H9 (cell line): ENCODE data around the gene DKK3. TPM values are rescaled to one million over a fixed set of nuclear protein-coding genes. Genes with fewer than 3 reads are reported as not detected.

ENCODE experiments used
- DNase-seq: peaks from one replicate; pipeline ENCODE4 v3.0.0-alpha.2; 2017
- H2AFZ ChIP-seq: one replicate; pipeline ENCODE4 v1.6.1; 2013; ENCODE audit warnings: mild to moderate bottlenecking, low read length, control low read depth, moderate library complexity
- H2AK5ac ChIP-seq: 2 replicates; pipeline ENCODE4 v1.6.1; 2013; ENCODE audit warnings: low read length, control low read depth, mixed read lengths; ENCODE audit not compliant: insufficient read length
- H2BK120ac ChIP-seq: one replicate; pipeline ENCODE4 v1.6.1; 2013; ENCODE audit warnings: low read depth, mild to moderate bottlenecking, low read length, control low read depth, inconsistent platforms; ENCODE audit not compliant: poor library complexity, severe bottlenecking
- H2BK12ac ChIP-seq: 2 replicates; pipeline ENCODE4 v1.6.1; 2013; ENCODE audit warnings: low read length, control low read depth, mixed read lengths, low read depth; ENCODE audit not compliant: insufficient read length
- H2BK15ac ChIP-seq: 2 replicates; pipeline ENCODE4 v1.6.1; 2013; ENCODE audit warnings: low read depth, low read length, control low read depth
- H2BK20ac ChIP-seq: one replicate; pipeline ENCODE4 v1.6.1; 2013; ENCODE audit warnings: low read depth, mild to moderate bottlenecking, low read length, control low read depth, inconsistent platforms; ENCODE audit not compliant: poor library complexity, severe bottlenecking
- H2BK5ac ChIP-seq: 2 replicates; pipeline ENCODE4 v1.6.1; 2013; ENCODE audit warnings: low read length, control low read depth, mixed read lengths; ENCODE audit not compliant: insufficient read length
- H3K14ac ChIP-seq: 2 replicates; pipeline ENCODE4 v1.6.1; 2013; ENCODE audit warnings: low read length, control low read depth; ENCODE audit not compliant: insufficient read depth
- H3K18ac ChIP-seq: 2 replicates; pipeline ENCODE4 v1.6.1; 2013; ENCODE audit warnings: low read depth, mild to moderate bottlenecking, mixed read lengths, low read length, control low read depth; ENCODE audit not compliant: insufficient read length
- H3K23ac ChIP-seq: 2 replicates; pipeline ENCODE4 v1.6.1; 2013; ENCODE audit warnings: low read length, control low read depth, mixed read lengths, low read depth; ENCODE audit not compliant: insufficient read length
- H3K23me2 ChIP-seq: 2 replicates; pipeline ENCODE4 v1.6.1; 2013; ENCODE audit warnings: low read depth, mild to moderate bottlenecking, mixed read lengths, low read length, control low read depth; ENCODE audit not compliant: insufficient read length, poor library complexity, severe bottlenecking
- H3K27ac ChIP-seq: 2 replicates; pipeline ENCODE4 v1.5.1; 2013; ENCODE audit warnings: low read length, control low read depth, mixed read lengths, low read depth; ENCODE audit not compliant: insufficient read length
- H3K27me3 ChIP-seq: 2 replicates; pipeline ENCODE4 v1.6.1; 2013; ENCODE audit warnings: low read length, control low read depth, inconsistent platforms; ENCODE audit not compliant: insufficient read depth
- H3K4ac ChIP-seq: 2 replicates; pipeline ENCODE4 v1.6.1; 2013; ENCODE audit warnings: low read depth, mild to moderate bottlenecking, control low read depth, inconsistent platforms, low read length, moderate library complexity
- H3K4me1 ChIP-seq: 2 replicates; pipeline ENCODE4 v1.6.1; 2013; ENCODE audit warnings: low read length, control low read depth, inconsistent platforms; ENCODE audit not compliant: insufficient read depth
- H3K4me2 ChIP-seq: 2 replicates; pipeline ENCODE4 v1.6.1; 2013; ENCODE audit warnings: low read length, control low read depth, mixed read lengths; ENCODE audit not compliant: insufficient read length, insufficient read depth
- H3K56ac ChIP-seq: 2 replicates; pipeline ENCODE4 v1.6.1; 2013; ENCODE audit warnings: low read depth, mild to moderate bottlenecking, mixed read lengths, low read length, control low read depth; ENCODE audit not compliant: insufficient read length
- H3K79me1 ChIP-seq: 2 replicates; pipeline ENCODE4 v1.6.1; 2013; ENCODE audit warnings: low read depth, mild to moderate bottlenecking, moderate library complexity, low read length, control low read depth, inconsistent platforms; ENCODE audit not compliant: insufficient read depth, poor library complexity, severe bottlenecking
- H3K79me2 ChIP-seq: 2 replicates; pipeline ENCODE4 v1.6.1; 2013; ENCODE audit warnings: low read length, control low read depth, inconsistent platforms; ENCODE audit not compliant: insufficient read depth
- H3K9ac ChIP-seq: 2 replicates; pipeline ENCODE4 v1.6.1; 2013; ENCODE audit warnings: low read length, control low read depth, mixed read lengths; ENCODE audit not compliant: insufficient read length; ENCODE audit errors: extremely low read depth
- H3K9me3 ChIP-seq: one replicate; pipeline ENCODE4 v1.6.1; 2013; ENCODE audit warnings: low read depth, low read length, inconsistent platforms; ENCODE audit not compliant: control insufficient read depth
- H3T11ph ChIP-seq: one replicate; pipeline ENCODE4 v1.6.1; 2013; ENCODE audit warnings: mild to moderate bottlenecking, low read length, control low read depth, inconsistent platforms
- H4K20me1 ChIP-seq: one replicate; pipeline ENCODE4 v1.6.1; 2013; ENCODE audit not compliant: control insufficient read depth, insufficient read length, insufficient read depth
- H4K5ac ChIP-seq: 2 replicates; pipeline ENCODE4 v1.6.1; 2013; ENCODE audit warnings: low read depth, mild to moderate bottlenecking, mixed read lengths, low read length, control low read depth; ENCODE audit not compliant: insufficient read length
- H4K8ac ChIP-seq: replicated peaks from 2 replicates; pipeline ENCODE4 v1.6.1; 2013; ENCODE audit warnings: low read length, control low read depth, mixed read lengths, low read depth; ENCODE audit not compliant: insufficient read length
- H4K91ac ChIP-seq: 2 replicates; pipeline ENCODE4 v1.6.1; 2013; ENCODE audit warnings: low read depth, mild to moderate bottlenecking, moderate library complexity, mixed read lengths, low read length, control low read depth; ENCODE audit not compliant: insufficient read length
- H3K27ac Mint-ChIP-seq, 3 experiments: 2 replicates in 2 of 3; 3 replicates in 1 of 3; pipeline ENCODE4 v1.8.0; 2020 to 2021; ENCODE audit warnings: mixed read lengths in 3 of 3, mild to moderate bottlenecking in 1 of 3, moderate library complexity in 1 of 3
- H3K27me3 Mint-ChIP-seq: 2 replicates; pipeline ENCODE4 v1.8.0; 2021; ENCODE audit warnings: low read depth, mild to moderate bottlenecking, moderate library complexity, mixed read lengths
- H3K36me3 Mint-ChIP-seq, 3 experiments: 2 replicates in 2 of 3; 3 replicates in 1 of 3; pipeline ENCODE4 v1.8.0; 2020 to 2021; ENCODE audit warnings: low read depth in 3 of 3, mixed read lengths in 3 of 3; ENCODE audit not compliant: insufficient read depth in 1 of 3
- H3K4me1 Mint-ChIP-seq, 2 experiments: 2 replicates each; pipeline ENCODE4 v1.8.0; 2020; ENCODE audit warnings: mixed read lengths in 2 of 2
- H3K4me3 Mint-ChIP-seq, 2 experiments: 2 replicates in 1 of 2; 3 replicates in 1 of 2; pipeline ENCODE4 v1.8.0; 2020 to 2021; ENCODE audit warnings: mild to moderate bottlenecking in 2 of 2, mixed read lengths in 2 of 2, moderate library complexity in 1 of 2
- H3K9me3 Mint-ChIP-seq, 2 experiments: 2 replicates in 1 of 2; 3 replicates in 1 of 2; pipeline ENCODE4 v1.8.0; 2020; ENCODE audit warnings: mild to moderate bottlenecking in 2 of 2, mixed read lengths in 2 of 2, moderate library complexity in 1 of 2
- CTCF ChIP-seq: fragments of 200-600 bp; sonication (generic); conservative IDR thresholded peaks from 3 replicates; pipeline ENCODE4 v1.8.0; 2021; ENCODE audit warnings: antibody characterized with exemption, mild to moderate bottlenecking
- WGBS: extraction: QIAGEN DNeasy Blood & Tissue Kit; methylation state at CpG from one replicate; pipeline ENCODE4 v1.1.7; 2013; ENCODE audit warnings: missing lambda C conversion rate, low lambda C conversion rate, mixed read lengths; ENCODE audit not compliant: insufficient read length; ENCODE audit errors: extremely low coverage; 5-methylcytosine and 5-hydroxymethylcytosine counted together
- total RNA-seq: library from RNA; stranded (reverse); gene quantifications from 2 replicates; pipeline ENCODE4 v1.2.1, GENCODE V29; 2021

Gene DKK3
- total RNA-seq, 1 experiment from 2014 or later = 17.1 TPM

- no peak overlapping the region for H4K8ac ChIP-seq
- H3K9ac ChIP-seq = no peak overlapping the region
- peaks cover 11 to 34% (median 25%) of the 10 kb centered on the region in 3 experiments; a peak in 6 of 7 replicates for H3K36me3 Mint-ChIP-seq
- no peak overlapping the region for H3K27ac ChIP-seq
- H3K79me2 ChIP-seq = no peaks in the 10 kb centered on the region
- H3K4me3 Mint-ChIP-seq = no peak overlapping the region
- H4K5ac ChIP-seq = no peak overlapping the region
- H3K18ac ChIP-seq = no peak overlapping the region
- no peak overlapping the region for H2BK12ac ChIP-seq
- no peak overlapping the region for H2BK15ac ChIP-seq
- no peak for DNase-seq
- H3K4me2 ChIP-seq = no peak overlapping the region
- no peak overlapping the region for H2BK120ac ChIP-seq
- H3K79me1 ChIP-seq = no peaks in the 10 kb centered on the region
- no peak overlapping the region for H2BK20ac ChIP-seq
- no peak overlapping the region for H4K91ac ChIP-seq
- H3K4ac ChIP-seq = no peak overlapping the region
- no peak overlapping the region for H3K14ac ChIP-seq
- H3K9me3 ChIP-seq = no peaks in the 10 kb centered on the region
- no peak overlapping the region for H3K23ac ChIP-seq
- no peaks in the 10 kb centered on the region for H3K9me3 Mint-ChIP-seq
- H3K27me3 Mint-ChIP-seq = no peaks in the 10 kb centered on the region
- H3K56ac ChIP-seq = no peak overlapping the region
- no peaks in the 10 kb centered on the region for H3K4me1 ChIP-seq
- no peak for TF ChIP-seq CTCF
- no peaks in the 10 kb centered on the region for H3K23me2 ChIP-seq
- WGBS = no CpG with 5 or more reads among the region's 2 CpGs
- H3K27ac Mint-ChIP-seq = no peak overlapping the region
- H2BK5ac ChIP-seq = no peak overlapping the region
- H3K4me1 Mint-ChIP-seq = peaks cover 4% of the 10 kb centered on the region in 2 experiments
- no peaks in the 10 kb centered on the region for H3K27me3 ChIP-seq
- H4K20me1 ChIP-seq = no peaks in the 10 kb centered on the region
- no peak overlapping the region for H3T11ph ChIP-seq
- H2AFZ ChIP-seq = no peak overlapping the region
- no peak overlapping the region for H2AK5ac ChIP-seq
Measured at GRCh38 chr11:11935536-11935935, 72.9 kb downstream of the DKK3 start.
